MM.1S (cell line): Measurements from ENCODE around the gene PTPRD.

Source experiments
- DNase-seq: peaks from one replicate; pipeline ENCODE4 v3.0.0-alpha.2; 2015
- H2AFZ ChIP-seq: fragments of 300-600 bp; sonication (generic); 2 replicates; pipeline ENCODE4 v1.6.0; 2016; ENCODE audit warnings: antibody characterized with exemption, low read length
- H3F3A ChIP-seq: fragments of 300-600 bp; sonication (generic); 2 replicates; pipeline ENCODE4 v1.6.1; 2016; ENCODE audit warnings: mild to moderate bottlenecking, antibody characterized with exemption, low read length, moderate library complexity, mixed read lengths; ENCODE audit not compliant: insufficient read depth
- H3K27ac ChIP-seq: fragments of 300-600 bp; sonication (generic); 2 replicates; pipeline ENCODE4 v1.5.1; 2016; ENCODE audit warnings: mild to moderate bottlenecking, low read length
- H3K27me3 ChIP-seq: fragments of 300-600 bp; sonication (generic); replicated peaks from 2 replicates; pipeline ENCODE4 v1.6.0; 2016; ENCODE audit warnings: low read length; ENCODE audit not compliant: insufficient read depth
- H3K36me3 ChIP-seq: fragments of 300-600 bp; sonication (generic); replicated peaks from 2 replicates; pipeline ENCODE4 v1.6.1; 2016; ENCODE audit warnings: mild to moderate bottlenecking, low read length, mixed read lengths; ENCODE audit not compliant: insufficient read depth
- H3K4me1 ChIP-seq: fragments of 300-600 bp; sonication (generic); 2 replicates; pipeline ENCODE4 v1.6.1; 2016; ENCODE audit warnings: low read length, mixed read lengths
- H3K4me2 ChIP-seq: fragments of 300-600 bp; sonication (generic); 2 replicates; pipeline ENCODE4 v1.6.0; 2016; ENCODE audit warnings: low read depth, low read length
- H3K4me3 ChIP-seq: fragments of 300-600 bp; sonication (generic); 2 replicates; pipeline ENCODE4 v1.5.1; 2016; ENCODE audit warnings: low read length, mixed read lengths
- H3K79me2 ChIP-seq: fragments of 300-600 bp; sonication (generic); 2 replicates; pipeline ENCODE4 v1.6.1; 2016; ENCODE audit warnings: mixed run types, low read length, mixed read lengths
- H3K9ac ChIP-seq: fragments of 300-600 bp; sonication (generic); 2 replicates; pipeline ENCODE4 v1.6.1; 2016; ENCODE audit warnings: low read length, mixed read lengths
- H3K9me2 ChIP-seq: fragments of 300-600 bp; sonication (generic); replicated peaks from 2 replicates; pipeline ENCODE4 v1.6.1; 2016; ENCODE audit warnings: mild to moderate bottlenecking, low read length, mixed read lengths; ENCODE audit not compliant: insufficient read depth
- H3K9me3 ChIP-seq: fragments of 300-600 bp; sonication (generic); replicated peaks from 2 replicates; pipeline ENCODE4 v1.6.1; 2016; ENCODE audit warnings: mild to moderate bottlenecking, low read length, mixed read lengths; ENCODE audit not compliant: insufficient read depth
- H4K20me1 ChIP-seq: fragments of 300-600 bp; sonication (generic); 2 replicates; pipeline ENCODE4 v1.6.1; 2016; ENCODE audit warnings: mild to moderate bottlenecking, low read length, moderate library complexity, mixed read lengths; ENCODE audit not compliant: insufficient read depth
- CTCF ChIP-seq: fragments of 300-600 bp; sonication (generic); IDR thresholded peaks from 2 replicates; pipeline ENCODE4 v1.5.1; 2016; ENCODE audit warnings: antibody characterized with exemption, low read length, mixed read lengths
- EZH2 ChIP-seq: fragments of 300-600 bp; sonication (generic); optimal IDR thresholded peaks from 2 replicates; pipeline ENCODE3; 2017; ENCODE audit warnings: low read depth, mild to moderate bottlenecking, antibody characterized with exemption, low read length, mixed read lengths
- EZH2phosphoT487 ChIP-seq: fragments of 300-600 bp; sonication (generic); IDR thresholded peaks from 2 replicates; pipeline ENCODE4 v1.6.1; 2018; ENCODE audit warnings: antibody characterized with exemption, low read length

PTPRD gene

GRCh38 chr9:8732367-8733075, 1880.3 kb downstream of the PTPRD start:
- H3K4me1 ChIP-seq = no peaks in the 10 kb centered on the region
- no peak for DNase-seq
- H3K4me2 ChIP-seq = no peak overlapping the region
- H3K4me3 ChIP-seq = no peak overlapping the region
- H4K20me1 ChIP-seq = no peaks in the 10 kb centered on the region
- no peaks in the 10 kb centered on the region for H3F3A ChIP-seq
- TF ChIP-seq EZH2 = no peak
- TF ChIP-seq EZH2phosphoT487 = no peak
- no peak for TF ChIP-seq CTCF
- no peaks in the 10 kb centered on the region for H3K27me3 ChIP-seq
- no peak overlapping the region for H3K27ac ChIP-seq
- H3K79me2 ChIP-seq = no peaks in the 10 kb centered on the region
- H3K36me3 ChIP-seq = no peaks in the 10 kb centered on the region
- no peaks in the 10 kb centered on the region for H3K9me2 ChIP-seq
- H3K9me3 ChIP-seq = no peaks in the 10 kb centered on the region
- no peak overlapping the region for H3K9ac ChIP-seq
- no peak overlapping the region for H2AFZ ChIP-seq

GRCh38 chr9:8730618-8731017, 1882.2 kb downstream of the PTPRD start:
- Histone ChIP-seq H3K4me2 (no peak overlapping the region), H3K9me2 (no peaks in the 10 kb centered on the region; the same call in 1 of the 2 replicates), H3K9me3 (no peaks in the 10 kb centered on the region), H2AFZ (no peak overlapping the region), H4K20me1 (no peaks in the 10 kb centered on the region), H3K27me3 (no peaks in the 10 kb centered on the region), H3K36me3 (no peaks in the 10 kb centered on the region), H3K4me1 (no peaks in the 10 kb centered on the region), H3K4me3 (no peak overlapping the region), H3K9ac (no peak overlapping the region), H3K79me2 (no peaks in the 10 kb centered on the region), H3K27ac (no peak overlapping the region), H3F3A (no peaks in the 10 kb centered on the region)
- TF ChIP-seq EZH2 = no peak
- no peak for TF ChIP-seq EZH2phosphoT487
- no peak for TF ChIP-seq CTCF
- no peak for DNase-seq

- H3K9ac ChIP-seq = no peak overlapping the region
- H2AFZ ChIP-seq = no peak overlapping the region
- no peaks in the 10 kb centered on the region for H3K9me3 ChIP-seq
- H3K4me3 ChIP-seq = no peak overlapping the region
- H3K27ac ChIP-seq = no peak overlapping the region
- no peak overlapping the region for H3K4me2 ChIP-seq
- no peaks in the 10 kb centered on the region for H3K27me3 ChIP-seq
- no peaks in the 10 kb centered on the region; the same call in 1 of the 2 replicates for H3K9me2 ChIP-seq
- H4K20me1 ChIP-seq = no peaks in the 10 kb centered on the region
- no peak for TF ChIP-seq EZH2phosphoT487
- TF ChIP-seq EZH2 = no peak
- TF ChIP-seq CTCF = no peak
- H3K4me1 ChIP-seq = no peaks in the 10 kb centered on the region
- H3K79me2 ChIP-seq = no peaks in the 10 kb centered on the region
- no peaks in the 10 kb centered on the region for H3F3A ChIP-seq
- no peak for DNase-seq
- H3K36me3 ChIP-seq = no peaks in the 10 kb centered on the region
Observed at GRCh38 chr9:8728910-8729309, 1883.9 kb downstream of the PTPRD start.
